OCI-LY3 (cell line): ENCODE results near the gene VDAC1.

Experiments
- H2AFZ ChIP-seq: fragments of 200-600, 300-600 bp; shearing (Covaris generic); 2 replicates; pipeline ENCODE4 v1.6.0; 2014; ENCODE audit warnings: antibody characterized with exemption, low read depth, low read length
- H3K27ac ChIP-seq: fragments of 200-600, 300-600 bp; sonication (generic); 2 replicates; pipeline ENCODE4 v1.5.1; 2014; ENCODE audit warnings: mild to moderate bottlenecking, low read length, moderate library complexity, mixed read lengths
- H3K27me3 ChIP-seq: fragments of 200-600, 300-600 bp; sonication (generic); 2 replicates; pipeline ENCODE4 v1.6.1; 2014; ENCODE audit warnings: low read depth, low read length, mixed read lengths
- H3K36me3 ChIP-seq: fragments of 200-600, 300-600 bp; sonication (generic); replicated peaks from 2 replicates; pipeline ENCODE3; 2014; ENCODE audit warnings: low read depth, low read length, mixed read lengths
- H3K4me1 ChIP-seq: fragments of 300-600, 200-600 bp; sonication (generic); 2 replicates; pipeline ENCODE4 v1.6.1; 2014; ENCODE audit warnings: low read length, mixed read lengths
- H3K4me2 ChIP-seq: fragments of 200-600, 300-600 bp; sonication (generic); 2 replicates; pipeline ENCODE4 v1.6.1; 2014; ENCODE audit warnings: low read length, mixed read lengths
- H3K4me3 ChIP-seq: fragments of 300-600, 200-600 bp; sonication (generic); 2 replicates; pipeline ENCODE4 v1.5.1; 2014; ENCODE audit warnings: antibody characterized with exemption, mild to moderate bottlenecking, low read length, moderate library complexity
- H3K79me2 ChIP-seq: fragments of 300-600, 200-600 bp; shearing (Covaris generic); 2 replicates; pipeline ENCODE4 v1.6.1; 2014; ENCODE audit warnings: mild to moderate bottlenecking, low read length, mixed read lengths
- H3K9ac ChIP-seq: fragments of 300-600, 200-600 bp; shearing (Covaris generic); 2 replicates; pipeline ENCODE4 v1.6.0; 2014; ENCODE audit warnings: mild to moderate bottlenecking, low read length, moderate library complexity
- H3K9me3 ChIP-seq: fragments of 200-600, 300-600 bp; shearing (Covaris generic); 2 replicates; pipeline ENCODE4 v1.6.1; 2014; ENCODE audit warnings: low read length, mixed read lengths; ENCODE audit not compliant: insufficient read depth
- H4K20me1 ChIP-seq: fragments of 200-600, 300-600 bp; sonication (generic); 2 replicates; pipeline ENCODE4 v1.6.1; 2016; ENCODE audit warnings: low read length, mixed read lengths; ENCODE audit not compliant: insufficient read depth
- EZH2phosphoT487 ChIP-seq: fragments of 200-600 bp; shearing (Covaris generic); IDR thresholded peaks from 2 replicates; pipeline ENCODE4 v1.6.1; 2018; ENCODE audit warnings: antibody characterized with exemption, mixed run types, low read depth
- TF ChIP-seq, protein P1 (sequence below): fragments of 200-600, 300-600 bp; sonication (generic); IDR thresholded peaks from 2 replicates; pipeline ENCODE4 v1.5.1; 2014; ENCODE audit warnings: antibody characterized with exemption, low read length, low read depth

Gene VDAC1

DNA sequence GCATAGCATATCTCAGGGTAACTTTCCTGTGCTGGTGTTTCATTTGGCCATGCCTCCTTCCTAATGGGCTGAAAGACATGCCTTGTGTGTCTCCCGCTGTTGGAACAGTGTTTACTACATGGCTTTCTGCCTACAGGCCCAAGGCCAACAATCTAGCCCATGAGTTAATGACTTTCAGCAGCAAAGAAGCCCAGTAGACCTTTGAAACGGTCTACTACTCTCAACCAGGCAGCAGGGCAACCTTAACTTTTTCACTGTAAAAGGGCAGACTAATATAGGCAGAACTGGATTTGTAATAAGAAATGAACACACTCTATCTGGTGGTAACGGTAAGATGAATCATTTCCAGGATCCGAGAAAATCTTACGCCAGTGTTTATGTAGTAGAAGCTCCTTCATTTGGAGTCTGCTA lies 57.3 kb downstream of the VDAC1 start:
- H3K79me2 ChIP-seq, result no peaks in the 10 kb centered on the region
- H2AFZ ChIP-seq, result no peak overlapping the region
- H3K4me1 ChIP-seq, result peaks cover 7% of the 10 kb centered on the region; the same call in 1 of the 2 replicates
- H3K4me3 ChIP-seq, result no peak overlapping the region
- H3K9ac ChIP-seq, result no peak overlapping the region
- no peak overlapping the region for H3K27ac ChIP-seq
- no peaks in the 10 kb centered on the region for H3K36me3 ChIP-seq
- TF ChIP-seq EZH2phosphoT487, result no peak
- TF ChIP-seq, protein P1, sequence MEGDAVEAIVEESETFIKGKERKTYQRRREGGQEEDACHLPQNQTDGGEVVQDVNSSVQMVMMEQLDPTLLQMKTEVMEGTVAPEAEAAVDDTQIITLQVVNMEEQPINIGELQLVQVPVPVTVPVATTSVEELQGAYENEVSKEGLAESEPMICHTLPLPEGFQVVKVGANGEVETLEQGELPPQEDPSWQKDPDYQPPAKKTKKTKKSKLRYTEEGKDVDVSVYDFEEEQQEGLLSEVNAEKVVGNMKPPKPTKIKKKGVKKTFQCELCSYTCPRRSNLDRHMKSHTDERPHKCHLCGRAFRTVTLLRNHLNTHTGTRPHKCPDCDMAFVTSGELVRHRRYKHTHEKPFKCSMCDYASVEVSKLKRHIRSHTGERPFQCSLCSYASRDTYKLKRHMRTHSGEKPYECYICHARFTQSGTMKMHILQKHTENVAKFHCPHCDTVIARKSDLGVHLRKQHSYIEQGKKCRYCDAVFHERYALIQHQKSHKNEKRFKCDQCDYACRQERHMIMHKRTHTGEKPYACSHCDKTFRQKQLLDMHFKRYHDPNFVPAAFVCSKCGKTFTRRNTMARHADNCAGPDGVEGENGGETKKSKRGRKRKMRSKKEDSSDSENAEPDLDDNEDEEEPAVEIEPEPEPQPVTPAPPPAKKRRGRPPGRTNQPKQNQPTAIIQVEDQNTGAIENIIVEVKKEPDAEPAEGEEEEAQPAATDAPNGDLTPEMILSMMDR, result no peak
- H4K20me1 ChIP-seq, result no peaks in the 10 kb centered on the region
- H3K9me3 ChIP-seq, result no peaks in the 10 kb centered on the region
- H3K4me2 ChIP-seq, result no peak overlapping the region
- no peaks in the 10 kb centered on the region for H3K27me3 ChIP-seq

DNA sequence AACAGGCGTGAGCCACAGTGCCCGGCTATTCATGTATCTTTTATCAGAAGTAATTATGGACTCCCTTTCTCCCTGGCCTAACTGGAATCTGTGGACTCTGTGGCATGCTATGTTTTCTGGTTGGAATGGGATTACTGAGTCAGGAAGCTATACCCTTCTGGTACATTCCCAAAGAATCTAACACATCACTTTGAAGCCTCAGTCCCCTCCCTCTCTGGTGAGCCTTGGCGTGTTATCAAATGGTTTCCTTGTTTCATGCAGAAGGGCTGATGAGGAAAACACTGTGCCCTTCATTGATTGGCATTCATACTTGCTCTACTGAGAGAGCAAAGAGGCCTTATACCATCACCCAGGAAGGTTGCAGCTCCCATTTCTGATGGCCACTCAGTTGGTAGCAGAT lies 59.2 kb downstream of the VDAC1 start:
- Histone ChIP-seq H3K4me2 (no peak overlapping the region), H3K9me3 (no peaks in the 10 kb centered on the region), H3K4me3 (no peak overlapping the region), H3K36me3 (no peaks in the 10 kb centered on the region), H3K27ac (no peak overlapping the region), H4K20me1 (no peaks in the 10 kb centered on the region), H3K27me3 (no peaks in the 10 kb centered on the region), H3K9ac (no peak overlapping the region), H2AFZ (no peak overlapping the region), H3K79me2 (no peaks in the 10 kb centered on the region), H3K4me1 (peaks cover 7% of the 10 kb centered on the region; the same call in 1 of the 2 replicates)
- TF ChIP-seq, protein P1, result no peak
- TF ChIP-seq EZH2phosphoT487, result no peak

DNA sequence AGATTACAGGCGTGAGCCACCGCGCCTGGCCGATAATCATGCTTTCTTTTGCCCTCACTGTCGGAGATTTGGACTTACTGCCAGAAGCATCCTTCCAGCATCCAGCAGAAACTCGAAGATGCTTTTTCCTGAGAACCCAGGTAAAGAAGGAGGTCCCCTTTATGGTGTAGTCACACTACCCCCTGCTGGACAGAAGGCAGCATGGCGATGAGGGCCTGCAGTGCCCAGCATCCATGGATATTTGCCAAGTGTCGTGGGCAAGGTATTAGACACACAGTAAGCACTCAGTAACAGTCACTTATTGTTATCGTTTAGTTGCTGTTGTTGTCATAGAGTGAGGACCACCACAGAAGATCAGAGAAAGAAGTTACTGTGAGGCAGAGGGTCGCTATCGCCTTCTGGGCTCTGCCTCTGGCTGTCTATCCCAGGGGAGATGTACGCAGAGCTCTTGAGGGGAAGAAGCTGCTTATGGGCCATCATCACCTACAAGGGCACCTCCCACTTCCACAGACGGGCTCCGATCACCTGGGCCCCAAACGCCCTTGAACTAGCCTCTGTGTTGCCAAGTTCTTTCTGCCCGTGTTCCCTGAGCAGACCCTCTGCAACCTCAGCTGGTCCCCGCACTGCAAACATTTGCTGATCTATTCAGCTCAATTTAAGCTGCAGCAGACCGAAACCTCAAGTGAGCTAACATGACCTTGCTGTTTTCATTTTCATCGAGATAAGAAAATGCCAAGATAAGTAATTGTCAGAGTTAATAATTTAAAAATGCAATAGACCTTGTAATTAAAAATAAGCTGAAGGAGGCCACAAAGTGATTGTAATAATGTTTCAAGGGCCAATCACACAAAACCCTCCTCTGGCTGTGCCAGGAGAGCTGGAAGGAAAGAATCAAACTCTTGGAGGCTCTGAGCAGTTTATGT lies 60.3 kb downstream of the VDAC1 start:
- Histone ChIP-seq H3K9ac (0 out of 2 replicates have a peak overlapping the region, but pooled peaks have one; percentile 2), H3K36me3 (no peaks in the 10 kb centered on the region), H4K20me1 (no peaks in the 10 kb centered on the region), H2AFZ (no peak overlapping the region), H3K79me2 (no peaks in the 10 kb centered on the region), H3K4me2 (peak overlapping the region; percentile 58), H3K9me3 (no peaks in the 10 kb centered on the region), H3K27ac (no peak overlapping the region), H3K4me1 (peaks cover 11% of the 10 kb centered on the region), H3K4me3 (peak overlapping the region; percentile 36; the same call in 1 of the 2 replicates), H3K27me3 (no peaks in the 10 kb centered on the region)
- TF ChIP-seq, protein P1, result peak; percentile 66
- TF ChIP-seq EZH2phosphoT487, result no peak

DNA sequence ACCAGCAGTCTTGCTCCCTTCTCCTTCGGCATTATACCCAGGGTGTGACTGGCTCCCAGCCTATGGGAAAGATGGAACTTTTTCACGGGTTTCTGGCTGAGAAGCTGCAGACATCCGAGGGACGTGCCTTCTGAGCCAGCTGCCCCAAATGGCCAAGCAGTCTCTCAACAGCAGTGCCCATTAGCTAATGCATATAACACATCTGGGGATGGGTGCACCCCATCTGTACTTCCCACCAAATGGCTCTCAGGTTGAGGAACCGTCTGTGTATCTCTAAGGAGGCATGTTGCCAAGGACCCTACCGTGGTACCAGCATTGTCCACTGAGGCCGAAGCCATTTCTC lies 61.3 kb downstream of the VDAC1 start:
- Histone ChIP-seq H3K36me3 (no peaks in the 10 kb centered on the region), H3K4me1 (peaks cover 22% of the 10 kb centered on the region), H4K20me1 (no peaks in the 10 kb centered on the region), H2AFZ (no peak overlapping the region), H3K79me2 (no peaks in the 10 kb centered on the region), H3K4me2 (no peak overlapping the region), H3K27ac (no peak overlapping the region), H3K4me3 (no peak overlapping the region), H3K9me3 (no peaks in the 10 kb centered on the region), H3K9ac (no peak overlapping the region), H3K27me3 (no peaks in the 10 kb centered on the region)
- TF ChIP-seq EZH2phosphoT487, result no peak
- TF ChIP-seq, protein P1, result no peak
